GM10248 (cell line): Measurements from ENCODE around the gene LOXHD1.

Experiments used
- CTCF ChIA-PET: fragments of 300-600 bp; sonication (Branson Sonifier 250); formaldehyde crosslinking; extraction: SDS; loops from one replicate; lab custom pipeline; 2021; ENCODE audit warnings: antibody characterized with exemption; lab: Yijun Ruan, JAX
- POLR2A ChIA-PET: fragments of 350-650 bp; sonication (Branson Sonifier 250); formaldehyde crosslinking; extraction: SDS; loops from one replicate; lab custom pipeline; 2020; ENCODE audit warnings: antibody characterized with exemption; lab: Yijun Ruan, JAX
- DNase-seq: peaks from one replicate; pipeline ENCODE4 v3.0.0; 2012; ENCODE audit errors: extremely low spot score
- TF ChIP-seq, protein P1 (sequence below): IDR thresholded peaks from 2 replicates; pipeline ENCODE4 v1.5.1; 2012; ENCODE audit warnings: mild to moderate bottlenecking, low read depth; ENCODE audit errors: extremely low read depth, missing control alignments, control extremely low read depth

Gene LOXHD1

DNA sequence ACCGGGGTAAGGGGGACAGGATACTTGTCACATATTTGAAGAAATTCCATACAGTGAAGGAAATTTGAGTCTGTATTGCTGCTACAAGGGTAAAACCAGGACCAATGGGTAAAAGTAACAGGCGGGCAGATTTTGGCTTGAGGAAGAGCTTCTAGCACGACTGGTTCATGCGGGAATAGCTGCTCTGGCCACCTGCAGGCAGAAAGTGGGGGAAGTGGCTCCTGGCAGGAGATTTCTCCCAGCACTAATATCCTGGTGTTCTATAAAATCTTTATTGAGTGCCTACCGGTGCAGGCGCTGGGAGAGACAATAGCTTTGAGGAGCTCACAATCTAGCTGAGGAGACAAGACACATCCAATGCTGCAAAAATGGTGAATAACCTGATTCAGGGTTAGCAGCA lies 198.5 kb downstream of the LOXHD1 start:
- DNase-seq: no peak
- ChIA-PET CTCF (interaction anchor here (1.4 kb wide), 1 partner anchor 8 kb away, joined by 3 read pairs; no protein-coding TSS in a partner anchor), POLR2A (no interaction called here)
- TF ChIP-seq, protein P1, sequence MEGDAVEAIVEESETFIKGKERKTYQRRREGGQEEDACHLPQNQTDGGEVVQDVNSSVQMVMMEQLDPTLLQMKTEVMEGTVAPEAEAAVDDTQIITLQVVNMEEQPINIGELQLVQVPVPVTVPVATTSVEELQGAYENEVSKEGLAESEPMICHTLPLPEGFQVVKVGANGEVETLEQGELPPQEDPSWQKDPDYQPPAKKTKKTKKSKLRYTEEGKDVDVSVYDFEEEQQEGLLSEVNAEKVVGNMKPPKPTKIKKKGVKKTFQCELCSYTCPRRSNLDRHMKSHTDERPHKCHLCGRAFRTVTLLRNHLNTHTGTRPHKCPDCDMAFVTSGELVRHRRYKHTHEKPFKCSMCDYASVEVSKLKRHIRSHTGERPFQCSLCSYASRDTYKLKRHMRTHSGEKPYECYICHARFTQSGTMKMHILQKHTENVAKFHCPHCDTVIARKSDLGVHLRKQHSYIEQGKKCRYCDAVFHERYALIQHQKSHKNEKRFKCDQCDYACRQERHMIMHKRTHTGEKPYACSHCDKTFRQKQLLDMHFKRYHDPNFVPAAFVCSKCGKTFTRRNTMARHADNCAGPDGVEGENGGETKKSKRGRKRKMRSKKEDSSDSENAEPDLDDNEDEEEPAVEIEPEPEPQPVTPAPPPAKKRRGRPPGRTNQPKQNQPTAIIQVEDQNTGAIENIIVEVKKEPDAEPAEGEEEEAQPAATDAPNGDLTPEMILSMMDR: no peak

DNA sequence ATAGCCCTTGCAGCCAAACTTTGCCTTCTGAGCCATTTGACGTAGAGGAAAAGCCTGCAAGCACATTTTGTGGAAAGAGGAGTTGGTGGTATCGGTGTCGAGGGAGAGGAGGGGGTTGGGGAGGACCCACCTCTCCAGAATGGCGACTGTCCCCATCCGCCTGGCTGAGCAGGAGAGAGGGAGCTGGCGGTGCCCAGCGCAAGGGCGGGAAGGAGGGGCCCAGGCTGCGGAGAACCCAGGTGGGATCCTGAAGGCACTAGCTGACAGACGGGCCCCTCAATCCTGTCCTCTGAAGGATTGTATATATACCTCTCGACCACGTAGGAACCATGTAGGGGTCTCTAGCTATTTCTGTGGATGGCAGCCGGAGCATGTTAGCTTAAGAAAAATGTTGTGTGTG lies 200.3 kb downstream of the LOXHD1 start:
- CTCF ChIA-PET: interaction anchor here (0.9 kb wide), 1 partner anchor 11 kb away, joined by 3 read pairs; no protein-coding TSS in a partner anchor
- POLR2A ChIA-PET: no interaction called here
- TF ChIP-seq, protein P1: no peak
- no peak for DNase-seq

DNA sequence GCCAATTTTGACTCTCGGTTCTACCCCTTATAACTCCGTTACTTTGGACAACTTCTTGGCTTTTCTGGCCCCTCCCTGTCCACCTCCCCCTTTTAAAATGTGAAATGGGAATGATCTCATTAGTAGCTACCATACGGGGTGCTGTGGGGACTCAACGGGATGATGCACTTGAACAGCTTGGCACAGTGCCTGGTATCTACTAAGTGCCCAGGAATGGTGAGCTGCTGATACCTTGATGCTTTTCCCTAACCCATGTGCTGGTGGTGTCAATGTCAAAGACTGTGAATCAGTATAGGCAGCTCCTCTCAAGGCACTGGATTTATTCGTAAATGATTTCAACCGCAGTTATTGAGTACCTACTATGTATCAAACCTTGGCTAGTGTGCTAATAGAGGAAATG lies 204.2 kb downstream of the LOXHD1 start:
- POLR2A ChIA-PET: no interaction called here
- no peak for DNase-seq
- TF ChIP-seq, protein P1: no peak
- CTCF ChIA-PET: interaction anchor here (1.0 to 1.8 kb wide), 2 partner anchors 12 to 35 kb away, joined by 3 read pairs; no protein-coding TSS in a partner anchor

DNA sequence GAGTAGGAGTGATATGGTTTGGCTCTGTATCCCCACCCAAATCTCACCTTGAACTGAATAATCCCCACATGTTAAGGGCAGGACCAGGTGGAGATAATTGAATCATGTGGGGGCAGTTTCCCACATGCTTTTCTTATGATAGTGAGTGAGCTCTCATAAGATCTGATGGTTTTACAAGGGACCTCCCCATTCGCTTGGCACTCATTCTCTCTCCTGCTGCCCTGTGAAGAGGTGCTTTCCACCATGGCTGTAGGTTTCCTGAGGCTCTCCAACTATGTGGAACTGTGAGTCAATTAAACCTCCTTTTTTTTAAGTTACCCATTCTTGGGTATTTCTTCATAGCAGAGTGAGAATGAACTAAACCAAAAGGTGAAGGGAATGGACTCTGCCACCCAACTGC lies 207.5 kb downstream of the LOXHD1 start:
- TF ChIP-seq, protein P1: no peak
- ChIA-PET POLR2A (no interaction called here), CTCF (no interaction called here)
- no peak for DNase-seq

DNA sequence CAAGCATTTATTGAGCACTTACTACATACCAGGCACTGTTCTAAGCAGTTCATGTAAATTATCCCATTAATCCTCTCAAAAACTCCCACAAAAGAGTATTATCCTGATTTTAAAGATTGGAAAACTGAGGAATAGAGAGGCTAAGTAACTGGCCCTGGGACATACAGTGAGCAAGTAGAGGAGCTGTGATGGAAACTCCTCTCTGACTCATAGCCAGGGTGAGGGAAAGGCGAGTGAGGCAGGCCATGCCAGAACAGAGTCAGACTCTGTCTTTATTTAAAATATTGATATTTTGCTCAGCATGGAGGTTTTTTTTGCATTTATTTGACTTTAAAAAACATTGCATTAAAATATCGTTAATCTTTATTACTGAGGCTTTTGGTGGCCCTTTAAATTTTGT lies 208.0 kb downstream of the LOXHD1 start:
- CTCF ChIA-PET: no interaction called here
- no peak for DNase-seq
- POLR2A ChIA-PET: no interaction called here
- TF ChIP-seq, protein P1: no peak

DNA sequence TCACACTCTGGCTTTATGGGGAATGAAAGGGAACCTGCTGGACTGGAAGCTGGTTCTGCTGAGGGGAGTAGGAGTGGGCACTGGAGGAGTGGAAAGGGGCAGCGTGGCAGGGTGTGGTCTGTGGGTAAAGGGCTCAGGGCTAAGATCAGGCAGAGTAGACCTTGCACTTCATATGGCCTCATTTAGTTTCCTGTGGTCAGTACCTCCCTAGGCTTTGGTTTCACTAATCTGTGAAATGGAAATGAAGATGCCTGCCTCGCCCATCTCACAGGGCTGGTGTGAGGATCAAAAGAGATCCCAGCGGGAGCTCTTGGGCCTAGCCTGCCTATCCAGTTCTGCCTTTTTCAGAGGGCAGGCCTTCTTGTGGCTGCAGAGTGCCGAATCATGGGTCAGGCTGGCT lies 208.7 kb downstream of the LOXHD1 start:
- TF ChIP-seq, protein P1: no peak
- DNase-seq: no peak
- ChIA-PET POLR2A (no interaction called here), CTCF (no interaction called here)
